Nephron progenitor cell (in vitro differentiated cells): ENCODE results near the gene ERC2.
A peak's percentile ranks its signal among the peaks of the same experiment; 100 is the strongest.

Experiments
- DNase-seq: peaks from one replicate; pipeline ENCODE4 v3.0.0; 2021
- H3K27ac Mint-ChIP-seq: 2 replicates; pipeline ENCODE4 v1.8.0; 2021; ENCODE audit warnings: mild to moderate bottlenecking, moderate library complexity, mixed read lengths
- H3K27me3 Mint-ChIP-seq: 2 replicates; pipeline ENCODE4 v1.8.0; 2021; ENCODE audit warnings: mild to moderate bottlenecking, low read depth, mixed read lengths; ENCODE audit not compliant: poor library complexity
- H3K36me3 Mint-ChIP-seq: 2 replicates; pipeline ENCODE4 v1.8.0; 2021; ENCODE audit warnings: low read depth, mixed read lengths
- H3K4me1 Mint-ChIP-seq: 2 replicates; pipeline ENCODE4 v1.8.0; 2021; ENCODE audit warnings: mixed read lengths
- H3K4me3 Mint-ChIP-seq: 2 replicates; pipeline ENCODE4 v1.8.0; 2021; ENCODE audit warnings: mild to moderate bottlenecking, moderate library complexity, mixed read lengths
- H3K9me3 Mint-ChIP-seq: 2 replicates; pipeline ENCODE4 v1.8.0; 2021; ENCODE audit warnings: mild to moderate bottlenecking, moderate library complexity, mixed read lengths
- TF ChIP-seq, protein P1 (sequence below): fragments of 200-600 bp; sonication (generic); IDR thresholded peaks from 2 replicates; pipeline ENCODE4 v1.5.0; 2021; ENCODE audit warnings: antibody characterized with exemption

The ERC2 gene

DNA sequence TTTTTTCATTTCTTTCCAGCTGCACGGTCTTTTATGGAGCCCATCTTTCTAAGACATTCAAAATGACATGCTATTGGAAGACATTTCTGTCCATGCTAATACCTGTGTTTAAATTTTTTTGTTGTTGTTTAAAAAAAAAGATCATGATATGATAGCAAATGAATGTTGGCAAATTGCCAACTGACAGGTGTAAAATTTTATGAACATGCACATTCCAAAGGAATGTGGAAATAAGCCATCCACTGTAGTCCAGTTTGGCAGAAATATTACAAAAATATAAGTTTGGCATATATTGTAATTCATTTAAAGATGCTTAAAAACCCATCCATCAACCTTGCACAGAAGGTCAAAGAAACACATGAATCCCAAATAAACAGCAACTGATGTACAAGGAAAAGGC, 905.6 kb downstream of the ERC2 start:
- no peaks in the 10 kb centered on the region for H3K9me3 Mint-ChIP-seq
- peaks cover 58% of the 10 kb centered on the region for H3K4me1 Mint-ChIP-seq
- no peaks in the 10 kb centered on the region for H3K27me3 Mint-ChIP-seq
- H3K36me3 Mint-ChIP-seq = no peaks in the 10 kb centered on the region
- TF ChIP-seq, protein P1, sequence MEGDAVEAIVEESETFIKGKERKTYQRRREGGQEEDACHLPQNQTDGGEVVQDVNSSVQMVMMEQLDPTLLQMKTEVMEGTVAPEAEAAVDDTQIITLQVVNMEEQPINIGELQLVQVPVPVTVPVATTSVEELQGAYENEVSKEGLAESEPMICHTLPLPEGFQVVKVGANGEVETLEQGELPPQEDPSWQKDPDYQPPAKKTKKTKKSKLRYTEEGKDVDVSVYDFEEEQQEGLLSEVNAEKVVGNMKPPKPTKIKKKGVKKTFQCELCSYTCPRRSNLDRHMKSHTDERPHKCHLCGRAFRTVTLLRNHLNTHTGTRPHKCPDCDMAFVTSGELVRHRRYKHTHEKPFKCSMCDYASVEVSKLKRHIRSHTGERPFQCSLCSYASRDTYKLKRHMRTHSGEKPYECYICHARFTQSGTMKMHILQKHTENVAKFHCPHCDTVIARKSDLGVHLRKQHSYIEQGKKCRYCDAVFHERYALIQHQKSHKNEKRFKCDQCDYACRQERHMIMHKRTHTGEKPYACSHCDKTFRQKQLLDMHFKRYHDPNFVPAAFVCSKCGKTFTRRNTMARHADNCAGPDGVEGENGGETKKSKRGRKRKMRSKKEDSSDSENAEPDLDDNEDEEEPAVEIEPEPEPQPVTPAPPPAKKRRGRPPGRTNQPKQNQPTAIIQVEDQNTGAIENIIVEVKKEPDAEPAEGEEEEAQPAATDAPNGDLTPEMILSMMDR = no peak
- DNase-seq = no peak
- no peak overlapping the region for H3K27ac Mint-ChIP-seq
- no peak overlapping the region for H3K4me3 Mint-ChIP-seq

DNA sequence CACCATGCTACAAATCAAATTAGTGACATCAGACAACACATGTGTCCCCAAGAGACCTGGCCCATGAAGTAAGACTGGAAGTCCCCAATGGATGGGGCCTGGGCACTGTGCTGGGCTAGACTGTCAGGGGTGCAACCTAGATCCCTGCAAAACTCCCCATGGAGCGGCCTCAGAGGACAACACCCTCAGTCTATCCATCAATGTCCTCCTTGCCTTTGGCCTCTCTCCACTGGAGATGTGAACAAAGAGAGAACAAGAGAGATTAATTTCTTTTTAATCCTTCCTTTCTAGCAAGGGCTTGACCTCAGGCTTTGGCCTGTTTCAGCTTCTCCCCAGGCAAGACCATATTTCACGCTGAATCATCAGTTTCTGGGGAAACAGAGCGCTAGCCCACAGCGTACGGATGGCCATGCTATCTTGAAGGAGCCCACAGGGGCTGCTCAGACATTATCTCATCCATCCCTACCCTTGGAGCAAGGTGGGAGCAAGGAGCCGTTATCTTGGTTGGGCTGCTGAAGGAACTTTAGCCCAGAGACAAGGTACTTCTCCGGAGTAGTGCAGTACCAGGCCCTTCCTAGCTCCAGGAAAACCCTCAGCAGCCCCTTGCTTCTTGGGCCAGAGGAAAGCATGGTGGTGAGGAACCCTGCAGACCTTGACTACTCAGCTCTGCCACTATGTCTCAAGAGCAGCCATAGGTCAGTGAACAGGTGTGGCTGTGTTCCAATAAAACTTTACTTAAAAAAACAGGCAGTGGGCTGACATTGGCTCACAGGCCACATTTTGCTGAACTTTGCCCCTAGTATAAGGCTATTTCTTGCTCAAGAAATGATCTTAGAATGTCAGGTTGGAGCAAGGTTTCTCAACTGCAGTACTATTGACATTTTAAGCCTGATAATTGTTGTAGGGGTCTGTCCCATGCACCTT, 908.5 kb downstream of the ERC2 start:
- Mint-ChIP-seq H3K4me3 (no peak overlapping the region), H3K27me3 (no peaks in the 10 kb centered on the region), H3K27ac (peak overlapping the region; percentile 70), H3K9me3 (no peaks in the 10 kb centered on the region), H3K36me3 (no peaks in the 10 kb centered on the region), H3K4me1 (peaks cover 65% of the 10 kb centered on the region)
- TF ChIP-seq, protein P1 = no peak
- no peak for DNase-seq

DNA sequence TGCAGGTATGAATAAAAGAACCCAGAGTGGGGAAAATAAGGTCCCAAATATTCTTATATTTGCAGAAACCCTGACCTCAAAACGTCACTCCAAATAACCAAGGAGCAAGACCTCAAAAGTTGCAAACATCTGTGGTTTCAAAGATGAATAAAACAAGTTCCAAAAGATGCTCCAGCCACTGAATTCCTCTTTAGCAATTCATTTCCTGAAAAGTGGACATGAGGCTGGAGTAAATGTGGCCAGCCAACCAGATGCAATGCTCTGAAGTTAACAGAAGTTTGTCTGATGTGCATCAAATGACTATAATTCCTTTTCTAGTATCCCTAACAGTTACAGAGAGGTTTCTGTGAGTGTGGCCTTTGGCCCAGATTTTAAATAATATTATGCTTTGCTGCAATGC, 910.0 kb downstream of the ERC2 start:
- no peaks in the 10 kb centered on the region for H3K27me3 Mint-ChIP-seq
- H3K27ac Mint-ChIP-seq = no peak overlapping the region
- DNase-seq = no peak
- H3K36me3 Mint-ChIP-seq = no peaks in the 10 kb centered on the region
- no peaks in the 10 kb centered on the region for H3K9me3 Mint-ChIP-seq
- peaks cover 63% of the 10 kb centered on the region for H3K4me1 Mint-ChIP-seq
- H3K4me3 Mint-ChIP-seq = no peak overlapping the region
- TF ChIP-seq, protein P1 = no peak

DNA sequence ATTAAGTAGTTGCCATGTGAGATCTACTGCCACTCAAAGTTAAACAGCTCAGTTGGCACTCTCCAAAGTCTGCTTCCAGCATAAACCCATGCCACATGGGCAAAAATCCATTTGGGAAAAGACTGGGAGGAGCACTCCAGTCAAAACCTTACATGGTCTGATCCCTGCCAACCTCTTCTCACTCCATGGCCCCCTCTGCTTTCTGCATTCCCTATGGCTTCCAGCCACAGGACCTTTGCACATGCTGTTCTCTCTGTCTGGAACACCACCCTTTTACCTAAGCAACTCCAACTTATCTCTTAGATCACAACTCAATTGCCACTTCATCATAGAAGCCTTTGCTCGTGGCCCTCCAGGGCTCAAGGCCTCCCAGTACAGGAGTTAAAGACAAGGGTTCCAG, 910.7 kb downstream of the ERC2 start:
- TF ChIP-seq, protein P1 = no peak
- Mint-ChIP-seq H3K36me3 (no peaks in the 10 kb centered on the region), H3K4me3 (no peak overlapping the region), H3K4me1 (peaks cover 55% of the 10 kb centered on the region), H3K27ac (no peak overlapping the region), H3K27me3 (no peaks in the 10 kb centered on the region), H3K9me3 (no peaks in the 10 kb centered on the region)
- DNase-seq = no peak

DNA sequence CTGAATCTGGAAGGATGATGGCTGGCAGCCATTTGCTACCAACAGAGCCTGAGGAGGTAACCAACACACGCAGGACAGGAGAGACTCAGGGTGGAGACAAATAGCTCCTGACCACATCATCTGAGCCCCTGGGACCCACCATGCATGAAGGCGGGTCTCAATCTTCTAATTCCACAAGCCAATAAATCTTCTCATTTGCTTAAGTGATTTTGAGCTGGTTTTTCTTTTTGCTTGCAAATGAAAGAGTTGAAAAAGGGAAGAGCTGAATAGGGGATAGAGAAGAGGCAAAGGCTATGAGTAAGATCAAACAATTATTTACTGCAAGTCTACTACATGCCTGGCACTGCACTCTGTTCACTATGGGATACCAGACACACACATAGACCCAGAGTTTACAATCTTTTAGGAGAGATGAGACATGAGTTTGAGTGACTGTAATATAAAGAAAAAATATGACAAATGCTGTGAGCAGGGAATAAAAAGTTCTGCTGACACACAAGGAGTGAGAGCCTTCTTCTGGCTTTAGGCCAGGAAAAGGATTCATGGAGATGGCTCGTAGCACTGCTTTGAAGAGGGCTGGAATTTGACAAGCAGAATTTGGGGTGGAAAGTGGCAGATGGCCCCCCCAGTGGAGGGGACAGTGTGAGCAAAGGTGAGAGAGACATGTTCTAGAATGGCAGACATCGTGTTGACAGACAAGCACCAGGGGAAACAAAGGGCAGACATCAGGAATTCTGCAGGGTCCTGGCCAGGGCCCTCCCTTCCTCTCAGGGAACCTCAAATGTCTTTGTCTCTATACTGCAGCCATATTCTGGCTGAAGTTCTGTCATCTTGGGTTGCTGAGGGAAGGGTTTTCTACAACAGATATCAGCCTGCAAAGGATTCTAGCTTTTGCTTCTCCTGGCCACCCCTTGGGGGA, 911.4 kb downstream of the ERC2 start:
- TF ChIP-seq, protein P1 = no peak
- H3K4me1 Mint-ChIP-seq = peaks cover 61% of the 10 kb centered on the region
- H3K36me3 Mint-ChIP-seq = peaks cover 6% of the 10 kb centered on the region
- H3K9me3 Mint-ChIP-seq = peaks cover 5% of the 10 kb centered on the region
- no peaks in the 10 kb centered on the region for H3K27me3 Mint-ChIP-seq
- peak overlapping the region; percentile 91 for H3K27ac Mint-ChIP-seq
- no peak for DNase-seq
- no peak overlapping the region for H3K4me3 Mint-ChIP-seq
